Central memory CD4-positive, alpha-beta T cell (primary cell): Measurements from ENCODE around the gene GPR68.
"Not testable (repeated sequence)": the region's sequence is repeated elsewhere in the genome, so short reads cannot be mapped to it uniquely, and the experiment has no call there.

ENCODE experiments used
- DNase-seq: peaks from one replicate; pipeline ENCODE4 v3.0.0; 2022

The GPR68 gene

DNA sequence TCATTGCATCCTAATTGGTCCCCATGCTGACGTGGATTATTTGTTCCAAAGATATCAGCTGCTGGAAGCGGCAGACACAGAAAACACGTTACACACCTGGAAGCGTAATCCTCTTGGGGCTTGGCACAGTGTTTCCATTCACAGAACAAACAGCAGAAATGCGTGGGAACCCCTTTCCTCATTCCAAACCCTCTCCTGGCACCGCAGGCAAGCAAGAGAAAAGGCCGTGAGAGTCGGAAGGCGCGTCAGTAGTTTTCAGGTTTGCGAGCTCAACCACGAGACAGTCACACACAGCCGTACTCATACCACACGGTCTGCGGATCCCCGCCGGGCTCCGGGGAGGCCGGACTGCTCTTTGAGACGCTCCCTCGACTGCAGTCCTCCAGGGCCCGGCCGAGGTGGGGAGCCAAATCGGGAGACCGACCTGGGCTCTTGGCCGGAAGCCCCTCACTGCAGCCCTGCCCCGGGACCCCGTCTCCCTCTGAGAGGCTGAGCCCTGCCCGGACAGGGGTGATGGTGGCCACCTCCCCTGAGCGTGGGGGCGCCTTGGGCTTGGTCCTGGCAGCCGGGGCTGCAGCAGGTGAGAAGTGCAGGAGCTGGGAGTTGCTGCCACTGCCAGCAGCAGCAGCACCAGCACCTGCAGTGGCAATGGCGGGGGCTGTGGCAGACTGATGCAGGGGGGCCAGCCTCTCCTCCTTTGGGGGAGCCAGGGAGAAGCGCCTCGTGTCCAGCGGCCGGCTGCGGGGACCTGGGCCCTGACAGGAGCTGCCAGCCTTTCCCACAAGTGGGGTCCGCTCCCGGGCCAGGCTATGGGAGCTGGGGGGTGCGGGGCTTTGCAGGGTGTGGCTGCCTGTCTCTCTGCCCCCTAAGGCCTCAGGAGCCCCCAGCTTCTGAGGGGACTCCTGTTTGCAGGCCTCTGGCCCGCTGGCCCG is 28.1 kb upstream of the GPR68 start:
- DNase-seq, result no peak

DNA sequence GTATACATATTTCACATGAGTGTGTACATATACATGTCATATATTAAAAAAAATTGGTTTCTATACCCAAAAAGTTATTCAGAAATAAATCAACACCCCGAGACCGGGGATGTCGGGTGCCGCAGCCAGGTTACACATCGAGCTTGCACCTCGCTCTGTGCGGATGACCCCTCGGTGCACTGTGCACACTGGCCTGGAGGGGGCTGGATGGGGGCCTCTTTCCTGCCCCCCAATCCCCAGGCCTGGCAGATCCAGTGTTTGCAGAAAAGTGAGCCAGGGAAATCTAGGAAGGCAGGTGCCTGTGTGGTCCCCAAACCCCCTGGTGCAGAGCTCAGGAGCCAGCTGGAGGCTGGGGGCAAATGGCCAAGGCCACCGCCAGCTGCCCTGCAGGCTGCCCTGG is 27.1 kb upstream of the GPR68 start:
- no peak for DNase-seq

DNA sequence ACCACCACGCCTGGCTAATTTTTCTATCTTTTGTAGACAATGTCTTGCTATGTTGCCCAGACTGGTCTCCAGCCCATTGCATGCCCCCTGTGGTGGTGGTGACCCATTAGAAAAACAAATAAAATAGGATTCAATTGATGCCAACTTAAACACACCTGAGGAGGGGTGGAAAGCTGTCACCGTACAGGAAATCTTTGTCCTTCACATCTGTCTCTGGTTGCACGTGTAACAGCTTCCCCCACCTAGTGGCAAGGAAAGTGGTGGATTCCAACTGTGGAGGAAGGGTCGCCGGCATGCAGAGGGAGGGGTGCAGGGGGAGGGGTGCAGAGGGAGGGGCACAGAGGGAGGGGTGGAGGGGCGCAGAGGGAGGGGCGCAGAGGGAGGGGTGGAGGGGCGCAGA is 26.1 kb upstream of the GPR68 start:
- DNase-seq, result no peak

DNA sequence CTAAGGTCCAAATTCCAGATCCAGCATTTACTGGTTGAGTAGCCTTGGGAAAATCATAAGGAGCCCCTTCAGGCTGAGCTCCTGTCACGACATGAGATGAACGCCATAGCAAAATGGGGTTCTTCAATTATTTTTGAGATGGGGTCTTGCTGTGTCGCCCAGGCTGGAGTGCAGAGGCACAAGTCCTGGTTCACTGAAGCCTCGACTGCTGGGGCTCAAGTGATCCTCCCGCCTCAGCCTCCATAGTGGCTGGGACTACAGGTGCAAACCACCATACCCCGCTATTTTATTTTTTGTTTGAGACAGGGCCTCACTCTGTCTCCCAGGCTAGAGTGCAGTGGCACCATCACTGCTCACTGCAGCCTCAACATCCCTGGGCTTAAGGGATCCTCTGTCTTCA is 25.7 kb upstream of the GPR68 start:
- DNase-seq, result no peak

DNA sequence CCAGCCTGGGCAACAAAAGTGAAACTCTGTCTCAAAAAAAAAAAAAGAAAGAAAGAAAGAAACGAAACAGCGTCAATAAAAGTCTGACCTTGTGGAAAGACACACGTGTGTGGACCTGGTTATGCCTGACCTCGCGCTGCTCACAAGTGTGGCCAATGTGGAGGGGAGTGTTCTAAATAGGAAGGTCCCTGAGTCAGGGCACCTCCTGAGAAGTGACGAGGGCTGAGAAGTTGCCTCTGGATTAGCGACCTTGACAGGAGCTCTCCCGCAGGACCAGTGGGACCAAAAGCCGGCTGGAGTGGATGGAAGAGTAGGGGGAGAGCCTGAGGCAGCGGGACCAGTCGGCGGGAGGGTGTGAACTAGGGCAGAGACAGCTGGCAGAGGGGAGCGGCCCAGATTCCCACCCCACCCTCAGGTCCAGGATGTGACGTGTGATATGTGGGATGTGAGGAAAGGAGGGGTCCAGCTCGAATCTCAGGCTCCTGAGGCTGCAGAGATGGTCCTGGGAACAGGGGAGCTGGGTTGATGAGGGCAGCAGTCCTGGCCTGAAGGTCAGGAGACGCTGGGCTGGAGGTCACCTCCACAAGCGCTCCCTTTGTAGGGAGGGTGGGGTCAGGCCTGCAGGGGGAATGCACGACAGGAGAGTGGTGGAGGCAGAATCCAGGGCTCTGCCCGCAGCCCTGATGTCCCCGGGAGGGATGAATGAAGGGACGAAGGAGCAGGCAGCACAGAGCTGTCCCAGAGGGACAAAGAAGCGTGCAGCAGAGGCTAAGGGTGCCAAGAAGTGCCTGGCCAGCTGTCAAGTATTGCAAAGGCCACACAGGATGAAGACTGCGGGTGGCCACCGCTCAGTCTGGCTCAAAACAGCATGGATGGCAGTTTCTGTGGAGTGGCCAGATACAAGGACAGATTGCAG is 24.8 kb upstream of the GPR68 start:
- DNase-seq, result no peak

DNA sequence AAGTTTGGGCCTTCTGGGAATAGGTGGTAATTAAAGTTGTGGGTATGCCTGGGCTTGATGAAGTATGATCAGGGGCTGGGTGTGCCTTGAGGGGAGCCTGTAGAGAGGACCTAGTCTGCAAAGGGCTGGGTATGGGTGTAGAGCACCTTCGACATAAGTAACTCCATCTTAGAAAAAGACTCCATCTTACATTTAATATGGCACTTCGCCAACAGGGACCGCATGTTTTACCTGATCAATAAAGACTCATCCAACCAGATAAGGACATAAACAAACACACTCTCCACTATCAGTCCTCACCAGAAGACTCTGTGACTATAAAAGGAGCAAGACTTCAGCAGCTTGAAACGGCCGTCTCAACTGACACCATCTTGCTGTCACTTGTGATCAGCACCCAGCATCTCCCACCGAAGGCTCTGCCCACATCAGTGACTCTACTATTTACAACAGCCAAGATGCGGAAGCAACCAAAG is 23.5 kb upstream of the GPR68 start:
- DNase-seq, result no peak

DNA sequence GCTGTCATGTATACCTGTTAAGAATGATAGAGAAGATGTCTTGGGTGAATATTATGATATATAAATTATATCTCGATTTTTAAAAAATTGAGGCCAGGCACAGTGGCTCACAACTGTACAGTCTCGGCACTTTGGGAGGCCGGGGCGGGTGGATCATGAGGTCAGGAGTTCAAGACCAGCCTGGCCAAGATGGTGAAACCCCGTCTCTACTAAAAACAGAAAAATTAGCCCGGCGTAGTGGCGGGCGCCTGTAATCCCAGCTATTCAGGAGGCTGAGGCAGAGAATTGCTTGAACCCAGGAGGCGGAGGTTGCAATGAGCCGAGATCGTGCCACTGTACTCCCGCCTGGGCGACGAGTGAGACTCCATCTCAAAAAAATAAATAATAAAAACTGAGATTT is 21.8 kb upstream of the GPR68 start:
- not testable (repeated sequence) for DNase-seq

DNA sequence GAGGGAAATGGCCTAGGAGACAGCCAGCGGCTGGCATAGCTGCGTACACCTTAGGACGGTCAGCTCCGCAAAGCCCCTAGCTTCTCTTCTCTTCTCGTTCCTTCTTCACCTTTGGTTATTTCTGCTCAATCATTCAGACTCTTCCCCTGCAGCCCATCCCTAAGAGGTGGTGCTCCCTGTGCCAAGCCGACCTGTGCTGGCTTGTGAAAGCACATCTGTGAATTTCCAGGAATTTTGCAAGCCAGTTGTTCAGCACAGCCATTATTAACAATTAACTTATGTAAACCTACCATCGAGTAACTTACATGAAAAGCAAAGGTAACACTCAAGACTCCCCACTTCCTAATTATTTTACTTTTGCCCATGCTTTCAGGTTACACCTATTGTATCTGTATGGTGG is 20.9 kb upstream of the GPR68 start:
- no peak for DNase-seq

DNA sequence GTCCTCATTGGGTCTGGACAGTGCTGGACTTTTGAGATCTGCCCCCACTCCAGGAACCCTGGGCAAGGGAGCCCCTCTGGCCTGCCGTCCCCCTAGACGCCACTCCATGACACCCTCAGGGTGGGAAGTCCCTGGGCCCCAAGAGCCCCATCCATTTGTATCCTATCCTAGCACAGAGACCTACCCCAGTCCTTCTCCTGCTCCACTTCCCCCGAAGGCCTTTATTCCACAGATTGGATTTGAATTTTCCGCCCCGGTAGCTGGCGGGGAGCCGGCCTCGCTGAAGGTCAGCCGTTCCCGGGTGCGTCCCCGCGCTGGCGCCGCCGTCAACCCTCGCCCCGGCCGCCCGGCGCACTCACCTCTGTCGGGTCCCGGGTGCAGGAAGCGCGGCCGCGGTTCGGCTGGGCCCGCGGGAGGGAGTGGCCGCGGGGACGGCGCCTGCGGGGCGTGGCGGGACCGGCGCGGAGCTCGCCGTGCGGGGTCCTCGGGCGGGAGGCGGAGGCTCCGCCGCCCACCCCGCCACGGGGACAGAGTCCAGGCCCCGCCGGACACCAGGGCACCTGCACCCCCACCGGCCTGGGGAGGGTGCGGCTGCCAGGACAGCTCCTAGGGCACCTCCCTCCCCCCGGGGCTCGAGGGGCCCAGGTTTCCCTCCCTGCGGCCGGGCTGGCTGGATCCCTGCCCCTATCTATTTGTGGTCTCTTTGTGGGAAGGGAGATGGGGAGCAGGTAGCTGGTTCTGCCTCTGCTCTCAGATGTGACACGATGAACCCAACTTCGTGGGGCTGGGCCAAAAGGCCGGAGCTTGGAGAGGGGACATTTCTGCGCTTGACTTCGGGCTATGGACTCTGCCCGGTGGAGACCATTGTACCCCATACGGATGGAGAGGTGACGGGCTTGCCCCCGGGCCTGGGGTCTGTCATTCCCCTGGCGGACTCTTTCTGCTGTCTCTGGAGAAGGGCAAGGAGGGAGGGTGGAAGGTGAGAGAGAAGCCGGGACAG is 19.9 kb upstream of the GPR68 start:
- no peak for DNase-seq

DNA sequence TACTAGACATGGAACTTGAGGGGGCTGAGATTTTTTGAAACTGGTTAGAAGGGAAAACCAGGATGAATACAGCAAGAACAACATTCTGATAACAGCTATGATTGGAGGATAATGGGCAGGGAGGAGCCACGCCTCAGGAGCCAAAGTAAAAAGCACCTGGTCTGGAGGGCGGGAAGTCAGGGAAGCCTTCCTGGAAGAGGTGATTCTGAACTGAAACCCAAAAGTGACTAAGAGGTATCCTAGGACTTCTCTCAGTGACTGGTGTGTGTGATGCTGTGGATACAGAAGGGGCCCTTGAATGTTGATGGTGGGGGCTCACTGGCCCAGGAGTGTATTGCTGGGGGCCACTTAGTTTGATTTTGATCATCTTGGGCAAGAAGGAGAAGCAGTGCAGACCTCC is 18.8 kb upstream of the GPR68 start:
- no peak for DNase-seq

DNA sequence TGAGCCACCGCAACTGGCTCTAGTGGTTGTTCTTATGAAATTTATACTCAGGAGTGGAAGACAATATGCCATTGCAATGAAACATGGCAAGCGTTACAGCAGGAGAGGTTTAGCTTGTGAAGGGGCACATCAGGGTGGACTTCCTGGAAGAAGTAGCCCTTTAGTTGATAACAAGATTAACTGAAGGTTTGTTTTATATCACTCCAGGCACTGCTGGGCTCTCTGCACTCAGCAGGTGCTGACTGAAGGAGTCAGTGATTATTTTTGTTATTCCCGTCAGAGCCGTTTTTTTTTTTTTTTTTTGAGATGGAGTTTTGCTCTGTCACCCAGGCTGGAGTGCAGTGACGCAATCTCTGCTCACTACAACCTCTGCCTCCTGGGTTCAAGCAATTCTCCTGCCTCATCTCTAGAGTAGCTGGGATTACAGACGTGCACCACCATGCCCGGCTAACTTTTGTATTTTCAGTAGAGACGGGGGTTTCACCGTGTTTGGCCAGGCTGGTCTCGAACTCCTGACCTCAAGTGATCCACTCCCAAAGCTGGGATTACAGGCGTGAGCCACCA is 17.6 kb upstream of the GPR68 start:
- DNase-seq, result no peak

DNA sequence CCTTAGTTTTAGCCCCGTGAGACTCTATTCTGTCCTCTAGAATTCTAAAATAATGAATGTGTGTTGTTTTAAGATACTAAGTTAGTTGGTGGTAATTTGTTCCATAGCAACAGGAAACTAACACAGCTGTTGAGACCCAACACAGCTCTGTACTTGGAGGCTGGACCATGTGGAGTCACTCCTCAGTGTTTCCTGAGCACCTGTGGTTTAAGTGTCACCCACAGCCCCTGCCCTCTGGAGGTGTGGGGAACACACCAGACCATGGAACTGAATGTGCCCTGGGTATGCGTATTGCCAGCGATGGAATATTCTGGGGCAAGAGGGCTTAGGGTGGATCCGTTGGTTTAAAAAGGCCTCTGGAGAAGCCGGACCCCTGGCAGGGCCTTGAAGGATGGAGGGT is 16.6 kb upstream of the GPR68 start:
- DNase-seq, result peak; percentile 54

DNA sequence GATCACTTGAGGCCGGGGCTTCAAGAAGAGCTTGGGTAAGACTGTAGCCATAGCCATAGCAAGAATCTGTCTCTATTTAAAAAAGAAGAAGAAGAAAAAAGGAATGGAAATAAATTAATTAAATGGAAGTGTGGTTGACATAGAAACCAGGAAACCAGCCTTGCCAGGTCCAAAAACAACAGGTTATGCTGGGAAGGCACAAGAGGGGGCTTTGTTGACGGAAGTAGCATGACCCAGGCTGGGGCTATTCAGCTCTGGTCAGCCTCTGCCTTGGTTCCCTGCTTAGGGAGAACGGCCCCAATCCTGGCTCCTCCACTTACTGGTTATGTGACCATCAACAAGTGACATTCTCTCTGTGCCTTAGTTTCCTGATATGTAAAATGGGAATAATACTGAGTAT is 14.4 kb upstream of the GPR68 start:
- DNase-seq, result no peak

DNA sequence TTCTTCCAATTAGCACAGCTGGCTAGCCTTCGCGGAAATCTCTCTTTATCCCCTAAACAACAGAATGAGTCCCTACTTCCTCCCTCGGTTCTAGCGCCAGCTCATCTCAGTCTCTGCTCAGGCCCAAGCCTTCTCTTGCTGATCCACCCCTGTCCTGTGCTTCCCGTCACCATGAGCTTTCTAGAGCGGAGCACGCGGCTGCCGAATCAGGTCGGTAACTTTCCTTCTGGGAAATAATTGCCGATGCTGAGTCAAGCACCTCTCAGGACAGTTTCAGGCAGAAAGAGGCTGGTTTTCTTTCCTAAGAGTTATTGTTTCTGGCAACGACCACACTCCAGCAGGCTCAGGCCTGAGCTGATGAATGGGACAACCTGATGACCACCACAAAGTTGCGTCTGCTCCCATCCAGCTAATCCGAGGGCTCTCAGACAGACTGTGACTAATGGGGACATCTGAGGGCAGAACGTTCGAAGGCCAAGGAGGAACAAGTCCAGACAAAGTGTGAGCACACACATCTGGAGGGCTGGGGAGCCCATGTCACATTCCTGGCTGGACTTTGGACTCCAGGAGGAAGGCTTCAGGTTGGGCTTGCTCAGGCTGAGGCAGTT is 13.6 kb upstream of the GPR68 start:
- DNase-seq, result no peak

DNA sequence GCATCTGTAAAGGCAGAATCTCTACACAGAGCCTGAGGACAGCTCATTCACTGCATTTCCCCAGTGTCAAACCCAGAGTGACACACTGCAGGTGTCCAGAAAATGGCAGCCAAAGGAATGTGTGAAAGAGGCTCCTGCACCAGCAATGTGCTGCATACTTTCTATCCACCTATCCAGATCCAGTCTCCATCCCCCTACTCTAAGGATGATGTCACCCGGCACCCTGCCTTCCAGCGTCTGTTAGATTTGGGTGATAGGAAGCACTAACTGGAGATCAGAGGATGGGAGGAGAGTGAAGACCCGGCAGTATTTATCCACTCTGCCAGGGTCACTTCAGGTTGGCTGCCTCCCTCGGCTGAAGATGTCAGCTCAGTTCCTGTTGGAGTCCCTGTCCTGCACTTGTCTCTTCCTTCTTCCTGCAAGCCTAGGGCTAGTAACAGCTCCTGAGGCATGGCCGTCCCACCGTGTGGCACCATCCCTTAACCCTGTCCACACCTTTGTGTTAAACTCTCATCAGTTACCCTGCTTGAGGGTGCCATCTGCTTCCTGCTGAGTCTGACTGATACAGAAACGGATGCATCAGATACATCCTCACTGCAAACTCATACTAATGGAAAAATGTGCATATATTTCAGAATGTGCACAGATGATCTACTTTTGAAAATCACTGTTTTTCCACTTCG is 13.0 kb upstream of the GPR68 start:
- no peak for DNase-seq

DNA sequence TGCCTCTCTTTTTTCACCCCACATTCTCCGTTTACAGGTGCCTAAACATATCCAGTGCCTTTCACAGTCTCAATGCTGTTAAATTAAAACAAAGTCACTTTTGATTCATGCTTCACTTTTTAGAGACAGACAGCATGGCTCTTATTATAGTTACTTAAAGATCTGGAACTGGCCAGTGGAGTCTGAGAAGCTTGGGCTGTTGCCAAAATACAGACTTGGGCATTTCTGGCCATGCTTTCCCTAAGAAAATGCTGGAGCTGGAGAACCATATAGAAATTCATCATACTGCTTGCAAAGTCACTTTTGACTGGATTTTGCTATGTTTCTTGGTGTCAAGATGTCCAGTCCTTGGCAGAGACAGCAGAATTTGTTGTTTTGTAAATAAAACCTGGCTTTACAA is 12.2 kb upstream of the GPR68 start:
- DNase-seq, result no peak

DNA sequence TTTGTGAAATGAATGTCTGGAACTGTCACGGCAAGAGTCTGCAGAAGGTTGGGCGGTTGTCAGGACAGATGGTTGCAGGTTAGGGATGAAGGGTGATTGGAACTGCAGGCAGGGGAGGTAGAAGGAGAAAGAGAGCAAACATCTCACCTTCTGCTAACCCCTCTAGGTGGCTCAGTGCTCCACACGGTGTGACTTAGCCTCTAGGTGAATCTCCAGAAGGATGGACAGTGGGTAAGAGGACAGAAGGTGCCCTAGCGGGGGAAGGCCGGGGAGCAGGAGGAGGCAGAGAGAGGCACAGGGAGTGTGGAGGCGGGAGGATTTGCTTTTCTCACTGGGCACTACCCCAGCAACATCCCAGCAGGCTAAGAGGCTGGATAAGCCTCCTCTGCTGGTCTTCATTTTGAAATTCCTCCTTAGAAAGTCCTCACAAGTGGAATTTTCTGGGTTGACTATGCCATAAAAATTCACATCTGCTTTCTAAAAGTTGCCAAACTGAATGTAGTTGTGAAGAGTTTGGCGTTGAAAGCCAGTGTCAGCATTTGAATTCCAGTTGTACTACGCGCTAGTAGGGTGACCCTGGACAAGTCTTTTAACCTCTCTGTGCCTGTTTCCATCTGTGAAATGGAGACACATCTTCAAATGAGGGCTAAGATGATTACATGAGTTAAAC is 10.7 kb upstream of the GPR68 start:
- no peak for DNase-seq

DNA sequence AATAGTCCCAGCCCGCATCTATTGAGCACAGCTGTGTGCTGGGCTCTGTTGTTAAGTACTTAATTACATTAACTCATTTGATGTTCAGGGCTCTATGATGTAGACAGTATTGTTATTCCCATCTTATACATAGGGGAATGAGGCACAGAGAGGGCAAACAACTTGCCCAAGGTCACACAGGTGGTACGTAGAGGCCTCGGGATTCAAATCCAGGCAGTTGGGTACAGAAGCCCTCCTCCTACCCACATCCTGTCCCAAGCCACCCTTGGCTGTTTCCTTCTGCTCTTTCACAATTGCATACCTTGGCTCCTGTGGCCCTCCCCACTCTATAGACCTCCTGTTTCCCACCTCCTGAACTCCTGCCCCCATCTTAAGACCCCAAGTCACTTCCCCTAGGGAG is 10.0 kb upstream of the GPR68 start:
- DNase-seq, result peak; percentile 50

DNA sequence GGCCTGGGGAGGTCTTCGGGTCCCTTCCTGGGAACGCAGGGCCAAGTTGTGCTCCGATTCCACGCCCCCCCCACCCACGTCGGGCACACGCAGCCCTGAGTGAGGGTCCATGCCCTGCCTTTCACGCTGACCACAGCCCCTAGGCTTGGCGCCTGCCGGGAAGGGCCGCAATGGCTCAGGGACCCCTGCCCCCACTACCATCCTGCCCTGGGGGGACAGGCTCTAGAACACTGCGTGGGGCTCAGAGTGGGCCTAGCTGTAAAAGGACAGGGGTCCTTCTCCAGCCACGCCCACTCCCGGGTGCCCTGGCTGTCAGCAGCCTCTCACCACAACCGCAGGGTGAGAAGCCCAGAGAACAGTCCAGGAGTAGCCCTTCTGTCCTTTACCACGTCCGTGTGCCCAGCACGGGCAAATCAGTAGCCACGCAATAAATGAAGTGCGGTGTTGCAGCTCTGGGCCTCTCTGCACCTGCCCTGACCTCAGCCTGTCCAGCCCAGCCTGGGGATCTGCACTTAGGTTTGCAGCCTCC is 9.4 kb upstream of the GPR68 start:
- no peak for DNase-seq
